ENCODE data around the gene FXR2. TPM values are rescaled to one million over a fixed set of nuclear protein-coding genes. Genes with fewer than 3 reads are reported as not detected.

Gene FXR2
- total RNA-seq, 1 donor from 2014 or later = 44.2 TPM

DNA sequence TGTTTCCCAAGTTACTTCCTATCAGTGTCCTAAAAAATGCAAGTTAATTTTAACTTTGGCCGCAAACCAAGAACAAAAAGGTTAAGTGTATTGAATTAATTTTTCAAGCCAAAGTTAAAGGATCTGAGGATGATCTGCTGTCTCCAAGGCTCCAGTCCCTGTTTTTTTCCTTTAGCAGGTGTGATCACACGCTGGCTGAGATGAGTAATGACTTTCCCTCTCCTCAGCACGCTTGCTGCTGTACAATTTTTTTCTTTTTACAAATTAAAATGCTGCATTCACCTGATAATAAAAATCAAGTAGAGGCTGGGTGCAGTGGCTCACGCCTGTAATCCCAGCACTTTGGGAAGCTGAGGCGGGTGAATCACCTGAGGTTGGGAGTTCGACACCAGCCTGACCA lies 69.8 kb downstream of the FXR2 start:
- DNase-seq (ENCODE audit: extremely low spot score, unreplicated experiment) = no peak
- peaks cover 18% of the 10 kb centered on the region for H3K27me3 Mint-ChIP-seq
- H3K4me1 Mint-ChIP-seq (ENCODE audit: unreplicated experiment) = peaks cover 11% of the 10 kb centered on the region
- H3K4me3 Mint-ChIP-seq = no peak overlapping the region
- no peak overlapping the region for H3K27ac Mint-ChIP-seq
- H3K9me3 Mint-ChIP-seq = no peaks in the 10 kb centered on the region
- H3K36me3 Mint-ChIP-seq = no peaks in the 10 kb centered on the region
- TF ChIP-seq, protein P1, sequence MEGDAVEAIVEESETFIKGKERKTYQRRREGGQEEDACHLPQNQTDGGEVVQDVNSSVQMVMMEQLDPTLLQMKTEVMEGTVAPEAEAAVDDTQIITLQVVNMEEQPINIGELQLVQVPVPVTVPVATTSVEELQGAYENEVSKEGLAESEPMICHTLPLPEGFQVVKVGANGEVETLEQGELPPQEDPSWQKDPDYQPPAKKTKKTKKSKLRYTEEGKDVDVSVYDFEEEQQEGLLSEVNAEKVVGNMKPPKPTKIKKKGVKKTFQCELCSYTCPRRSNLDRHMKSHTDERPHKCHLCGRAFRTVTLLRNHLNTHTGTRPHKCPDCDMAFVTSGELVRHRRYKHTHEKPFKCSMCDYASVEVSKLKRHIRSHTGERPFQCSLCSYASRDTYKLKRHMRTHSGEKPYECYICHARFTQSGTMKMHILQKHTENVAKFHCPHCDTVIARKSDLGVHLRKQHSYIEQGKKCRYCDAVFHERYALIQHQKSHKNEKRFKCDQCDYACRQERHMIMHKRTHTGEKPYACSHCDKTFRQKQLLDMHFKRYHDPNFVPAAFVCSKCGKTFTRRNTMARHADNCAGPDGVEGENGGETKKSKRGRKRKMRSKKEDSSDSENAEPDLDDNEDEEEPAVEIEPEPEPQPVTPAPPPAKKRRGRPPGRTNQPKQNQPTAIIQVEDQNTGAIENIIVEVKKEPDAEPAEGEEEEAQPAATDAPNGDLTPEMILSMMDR (conservative IDR thresholded peaks at IDR 0.05) = no peak

Other genes starting within 250 kb of the FXR2 start
- gene TNK1, start 233.8 kb downstream of the FXR2 start, total RNA-seq (ENCODE audit: low replicate concordance) = 6.6 and 11.5 TPM in 2 replicates
- gene PLSCR3, start 220.4 kb downstream of the FXR2 start, total RNA-seq (ENCODE audit: low replicate concordance) = 39.8 and 55.8 TPM in 2 replicates
- 89.8 and 90.3 TPM in 2 replicates for gene TMEM256, start 210.8 kb downstream of the FXR2 start, total RNA-seq (ENCODE audit: low replicate concordance)
- 15.0 and 68.4 TPM in 2 replicates for gene NLGN2, start 207.1 kb downstream of the FXR2 start, total RNA-seq (ENCODE audit: low replicate concordance)
- gene SPEM1, start 194.6 kb downstream of the FXR2 start, total RNA-seq (ENCODE audit: low replicate concordance) = 0.31 TPM in 1 of 2 replicates, not detected in the other
- not detected in 2 replicates for gene SPEM2, start 189.3 kb downstream of the FXR2 start, total RNA-seq (ENCODE audit: low replicate concordance)
- not detected in 2 replicates for gene SPEM3, start 186.0 kb downstream of the FXR2 start, total RNA-seq (ENCODE audit: low replicate concordance)
- 6.4 and 15.9 TPM in 2 replicates for gene TMEM102, start 179.5 kb downstream of the FXR2 start, total RNA-seq (ENCODE audit: low replicate concordance)
- gene FGF11, start 175.4 kb downstream of the FXR2 start, total RNA-seq (ENCODE audit: low replicate concordance) = 21.8 and 76.0 TPM in 2 replicates
- 16.4 and 51.1 TPM in 2 replicates for gene CHRNB1, start 169.8 kb downstream of the FXR2 start, total RNA-seq (ENCODE audit: low replicate concordance)
- 34.5 and 76.6 TPM in 2 replicates for gene ZBTB4, start 135.3 kb downstream of the FXR2 start, total RNA-seq (ENCODE audit: low replicate concordance)
- not detected in 2 replicates for gene SLC35G6, start 133.5 kb downstream of the FXR2 start, total RNA-seq (ENCODE audit: low replicate concordance)
- 175 and 244 TPM in 2 replicates for gene POLR2A, start 130.5 kb downstream of the FXR2 start, total RNA-seq (ENCODE audit: low replicate concordance)
- gene TNFSF12, start 65.8 kb downstream of the FXR2 start, total RNA-seq (ENCODE audit: low replicate concordance) = 4.3 and 11.3 TPM in 2 replicates
- 2.4 and 3.5 TPM in 2 replicates for gene TNFSF13, start 56.1 kb downstream of the FXR2 start, total RNA-seq (ENCODE audit: low replicate concordance)
- gene SENP3, start 53.0 kb downstream of the FXR2 start, total RNA-seq (ENCODE audit: low replicate concordance) = 50.2 and 52.7 TPM in 2 replicates
- gene CD68, start 35.3 kb downstream of the FXR2 start, total RNA-seq (ENCODE audit: low replicate concordance) = 5.0 and 5.8 TPM in 2 replicates
- 61.8 and 67.6 TPM in 2 replicates for gene MPDU1, start 31.0 kb downstream of the FXR2 start, total RNA-seq (ENCODE audit: low replicate concordance)
- gene SOX15, start 24.8 kb downstream of the FXR2 start, total RNA-seq (ENCODE audit: low replicate concordance) = 0.77 and 4.0 TPM in 2 replicates
- gene SAT2, start 12.9 kb upstream of the FXR2 start, total RNA-seq (ENCODE audit: low replicate concordance) = 94.1 and 104 TPM in 2 replicates
- gene SHBG, start 15.2 kb upstream of the FXR2 start, total RNA-seq (ENCODE audit: low replicate concordance) = 2.0 and 3.0 TPM in 2 replicates
- 1.9 and 4.8 TPM in 2 replicates for gene ATP1B2, start 36.0 kb upstream of the FXR2 start, total RNA-seq (ENCODE audit: low replicate concordance)
- 80.7 and 123 TPM in 2 replicates for gene TP53, start 72.6 kb upstream of the FXR2 start, total RNA-seq (ENCODE audit: low replicate concordance)
- 10.2 and 22.1 TPM in 2 replicates for gene WRAP53, start 73.6 kb upstream of the FXR2 start, total RNA-seq (ENCODE audit: low replicate concordance)
- gene EFNB3, start 90.3 kb upstream of the FXR2 start, total RNA-seq (ENCODE audit: low replicate concordance) = 11.4 and 79.5 TPM in 2 replicates
- gene DNAH2, start 102.8 kb upstream of the FXR2 start, total RNA-seq (ENCODE audit: low replicate concordance) = 0.10 and 1.0 TPM in 2 replicates
- gene KDM6B, start 219.3 kb upstream of the FXR2 start, total RNA-seq (ENCODE audit: low replicate concordance) = 69.1 and 85.1 TPM in 2 replicates
- gene TMEM88, start 240.2 kb upstream of the FXR2 start, total RNA-seq (ENCODE audit: low replicate concordance) = 4.5 and 10.2 TPM in 2 replicates
- gene NAA38, start 242.7 kb upstream of the FXR2 start, total RNA-seq (ENCODE audit: low replicate concordance) = 43.6 and 64.9 TPM in 2 replicates
- gene CYB5D1, start 243.1 kb upstream of the FXR2 start, total RNA-seq (ENCODE audit: low replicate concordance) = 16.6 and 17.9 TPM in 2 replicates

Data from type B pancreatic cell (in vitro differentiated cells).